ENCODE measurements around the gene ATP2C2.

GRCh38 chr16:84387021-84387420 is 18.7 kb downstream of the ATP2C2 start:
- TF ChIP-seq GATA2 (IDR thresholded peaks at IDR 0.05; ENCODE audit: low read depth, low read length) (no peak), GATA3 (IDR thresholded peaks at IDR 0.05; ENCODE audit: low read depth, low read length) (no peak)
